HG03520 (cell line): ENCODE measurements around the gene SLCO2B1.

Experiments
- ATAC-seq: cut with Tn5 transposase; IDR thresholded peaks from one replicate; pipeline ENCODE4 v1.9.1; 2021; ENCODE audit warnings: mild to moderate bottlenecking, moderate library complexity; ENCODE audit not compliant: unreplicated experiment

SLCO2B1 gene

DNA sequence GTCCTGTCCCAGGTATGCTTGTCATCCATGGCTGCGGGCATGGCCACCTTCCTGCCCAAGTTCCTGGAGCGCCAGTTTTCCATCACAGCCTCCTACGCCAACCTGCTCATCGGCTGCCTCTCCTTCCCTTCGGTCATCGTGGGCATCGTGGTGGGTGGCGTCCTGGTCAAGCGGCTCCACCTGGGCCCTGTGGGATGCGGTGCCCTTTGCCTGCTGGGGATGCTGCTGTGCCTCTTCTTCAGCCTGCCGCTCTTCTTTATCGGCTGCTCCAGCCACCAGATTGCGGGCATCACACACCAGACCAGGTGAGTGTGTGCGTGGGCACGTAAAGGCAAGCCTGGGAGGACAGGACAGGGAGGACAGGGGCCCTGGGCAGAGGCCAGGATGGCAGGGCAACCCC is 42.4 kb downstream of the SLCO2B1 start:
- no peak for ATAC-seq

DNA sequence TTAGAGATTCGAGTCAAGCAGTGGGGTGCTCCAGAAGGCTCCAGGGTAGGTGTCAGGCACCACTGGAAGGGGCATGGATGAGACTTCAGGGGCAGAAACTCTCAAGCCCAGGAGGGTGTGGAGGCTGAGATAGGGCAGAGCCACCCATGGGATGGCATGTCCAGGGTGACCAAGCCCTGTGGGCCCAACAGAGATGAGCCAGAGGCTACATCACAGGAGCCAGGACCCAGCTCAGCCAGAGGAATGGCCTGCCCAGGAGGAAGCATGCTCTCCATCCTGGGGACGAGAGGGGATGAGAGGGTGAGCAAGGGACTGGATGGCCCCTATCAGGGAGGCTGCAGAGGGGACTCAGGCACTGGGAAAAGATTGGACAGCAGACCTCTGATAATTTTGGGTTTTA is 42.8 kb downstream of the SLCO2B1 start:
- no peak for ATAC-seq

DNA sequence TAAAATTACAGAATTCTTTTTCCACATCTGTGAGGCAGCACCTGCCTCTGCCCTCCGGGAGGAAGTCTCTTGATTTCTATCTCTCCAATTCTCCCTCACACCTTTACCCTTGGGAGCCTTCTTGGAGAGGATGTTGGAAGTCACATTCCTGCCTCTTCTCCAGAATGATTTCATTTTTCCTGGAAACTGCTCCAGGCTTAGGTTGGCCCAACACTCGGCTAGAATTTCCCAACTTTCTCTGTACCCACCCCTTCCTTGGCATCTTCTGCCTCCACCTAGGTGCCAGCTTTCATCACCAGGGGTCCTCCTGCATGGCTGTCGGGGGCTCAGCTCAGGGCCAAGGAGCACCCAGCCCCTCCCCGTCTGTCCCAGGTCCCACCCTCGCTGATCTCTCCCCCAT is 43.2 kb downstream of the SLCO2B1 start:
- ATAC-seq, result no peak

DNA sequence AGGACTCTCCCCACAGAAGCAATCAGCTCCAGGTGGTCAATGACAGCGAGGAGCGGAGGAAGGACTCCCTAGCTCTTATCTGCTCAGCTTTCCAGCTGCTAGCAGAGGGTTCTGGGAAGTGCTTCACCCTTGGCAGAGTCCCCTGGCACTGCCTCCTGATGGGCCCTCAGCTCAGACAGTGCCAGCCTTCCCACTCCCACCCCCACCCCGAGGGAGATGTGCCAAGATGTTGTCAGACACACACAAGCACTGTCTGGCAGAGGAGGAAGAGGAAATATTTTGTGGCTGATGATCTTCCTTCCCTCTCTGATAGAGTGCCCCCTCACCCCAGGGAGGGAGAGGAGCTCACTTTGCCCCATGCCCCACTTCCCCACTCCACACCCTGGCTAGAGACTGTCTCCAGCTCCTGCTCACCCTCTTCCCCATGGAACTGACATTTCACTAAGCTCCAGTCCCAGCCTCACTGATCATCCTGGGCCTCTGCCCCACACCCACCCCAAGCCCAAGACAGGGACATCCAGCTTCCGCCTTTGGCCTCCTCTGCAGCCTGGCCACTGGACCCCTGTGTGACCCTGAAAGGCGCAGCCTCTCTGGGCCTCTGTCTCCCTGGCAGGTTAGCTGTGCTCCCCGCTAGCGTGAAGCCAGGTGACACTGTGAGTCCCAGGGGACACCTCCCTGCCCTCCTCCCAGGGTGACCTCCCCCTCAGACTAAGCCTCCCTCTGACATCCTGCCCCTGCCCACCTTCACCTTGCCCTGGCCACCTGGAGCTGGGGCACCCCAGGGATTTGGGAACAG is 44.5 kb downstream of the SLCO2B1 start:
- ATAC-seq, result no peak

DNA sequence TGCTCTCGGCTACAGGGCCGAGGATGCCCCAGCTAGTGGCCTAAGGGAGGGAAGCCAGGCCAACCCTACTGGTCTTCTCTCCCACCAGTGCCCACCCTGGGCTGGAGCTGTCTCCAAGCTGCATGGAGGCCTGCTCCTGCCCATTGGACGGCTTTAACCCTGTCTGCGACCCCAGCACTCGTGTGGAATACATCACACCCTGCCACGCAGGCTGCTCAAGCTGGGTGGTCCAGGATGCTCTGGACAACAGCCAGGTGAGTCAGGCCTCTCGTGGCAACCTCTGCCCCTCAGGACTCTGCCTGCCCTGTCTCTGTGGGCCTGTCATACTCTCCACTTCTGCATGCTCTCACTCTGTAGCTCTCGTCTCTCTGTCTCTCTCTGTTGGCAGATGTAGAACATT is 45.5 kb downstream of the SLCO2B1 start:
- no peak for ATAC-seq

DNA sequence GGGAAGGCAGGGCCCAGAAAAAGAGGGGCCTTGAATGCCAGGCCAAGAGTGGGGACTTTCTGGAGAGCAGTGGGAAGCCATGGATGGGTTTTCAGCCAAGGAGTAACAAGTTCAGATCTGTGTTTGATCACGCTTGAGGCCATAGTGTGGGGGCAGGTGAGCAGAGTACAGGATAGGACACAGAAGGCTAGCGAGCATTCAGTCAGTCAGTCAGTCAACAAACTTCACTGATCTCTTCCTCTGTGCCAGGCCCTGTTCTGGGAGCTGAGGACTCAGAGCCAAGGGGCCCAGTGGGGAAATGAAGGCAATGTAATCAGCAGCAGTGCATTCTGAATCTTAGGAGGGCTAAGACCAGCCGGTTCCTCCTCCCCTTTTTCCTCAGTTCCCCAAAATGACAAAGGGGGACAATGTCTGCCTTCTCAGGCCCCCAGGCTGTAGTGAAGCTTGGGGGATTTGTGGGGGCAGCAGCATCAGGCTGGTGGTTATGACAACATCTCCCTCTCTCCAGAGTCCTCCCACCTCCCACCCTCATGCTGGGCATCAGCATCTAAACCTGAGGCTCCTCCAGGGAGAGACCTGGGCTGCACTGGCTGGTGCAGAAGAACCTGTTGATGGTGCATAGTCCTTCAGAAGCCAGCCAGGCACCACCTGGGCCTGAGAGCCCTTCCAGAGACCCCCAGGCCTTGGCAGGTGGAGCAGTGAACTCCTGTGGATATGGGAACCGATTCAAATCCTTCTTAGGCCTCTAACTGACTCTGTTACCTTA is 46.8 kb downstream of the SLCO2B1 start:
- no peak for ATAC-seq

DNA sequence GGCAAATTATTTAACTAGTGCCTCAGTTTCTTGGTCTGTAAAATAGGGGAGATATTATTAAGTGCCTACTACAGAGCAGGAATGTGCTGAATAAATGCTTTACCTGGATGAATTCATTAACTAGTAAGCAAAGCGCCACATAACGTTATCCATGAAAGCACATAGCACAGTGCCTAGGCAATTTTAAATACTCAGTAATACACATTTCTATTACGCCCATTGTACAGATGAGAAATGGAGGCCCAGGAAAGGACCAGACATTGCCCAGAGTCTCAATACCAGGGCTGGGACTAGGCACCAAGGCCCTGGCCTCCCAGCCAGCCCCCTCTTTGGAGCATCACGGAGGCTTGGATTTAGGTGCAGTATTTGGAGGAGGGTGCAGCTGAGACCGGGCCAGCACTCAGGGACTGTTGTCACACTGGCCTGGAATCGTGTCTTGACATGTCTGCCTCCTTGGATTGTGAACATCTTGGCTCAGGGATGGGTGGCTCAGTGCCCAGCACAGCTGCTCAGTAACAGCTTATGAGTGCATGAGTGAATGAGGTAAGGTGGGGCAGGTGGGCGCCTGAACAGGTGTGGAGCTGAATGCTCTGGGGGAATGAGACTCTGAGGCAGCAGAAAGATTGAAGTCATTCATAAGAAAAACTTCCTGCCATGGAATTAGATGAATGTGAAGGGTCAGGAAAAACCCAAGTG is 47.5 kb downstream of the SLCO2B1 start:
- no peak for ATAC-seq

DNA sequence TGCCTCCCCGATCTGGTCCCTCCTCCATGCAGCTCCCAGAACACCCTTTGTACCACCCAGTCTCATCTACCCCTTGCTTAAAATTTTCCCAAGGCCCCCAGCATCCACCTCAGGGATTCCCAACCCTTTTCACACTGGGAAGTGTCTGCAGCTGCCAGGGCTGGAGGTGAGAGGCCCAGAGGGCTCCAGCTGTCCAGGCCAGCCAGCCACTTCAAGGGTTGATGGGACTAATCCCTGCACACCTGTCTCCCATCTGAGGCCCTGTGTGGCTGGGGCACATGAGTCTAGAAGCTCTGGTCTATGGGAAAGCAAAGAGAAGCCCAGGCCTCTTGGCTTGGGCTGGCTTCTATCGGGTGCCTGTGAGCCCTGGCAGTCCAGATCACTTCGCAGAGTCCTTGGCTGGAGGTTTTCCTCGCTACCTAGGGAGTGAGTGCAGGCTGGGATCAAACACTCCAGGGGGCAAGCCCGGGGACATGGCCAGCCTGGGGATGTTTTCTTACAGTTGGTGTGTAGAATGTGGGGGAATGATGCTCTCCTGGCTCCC is 48.6 kb downstream of the SLCO2B1 start:
- no peak for ATAC-seq

DNA sequence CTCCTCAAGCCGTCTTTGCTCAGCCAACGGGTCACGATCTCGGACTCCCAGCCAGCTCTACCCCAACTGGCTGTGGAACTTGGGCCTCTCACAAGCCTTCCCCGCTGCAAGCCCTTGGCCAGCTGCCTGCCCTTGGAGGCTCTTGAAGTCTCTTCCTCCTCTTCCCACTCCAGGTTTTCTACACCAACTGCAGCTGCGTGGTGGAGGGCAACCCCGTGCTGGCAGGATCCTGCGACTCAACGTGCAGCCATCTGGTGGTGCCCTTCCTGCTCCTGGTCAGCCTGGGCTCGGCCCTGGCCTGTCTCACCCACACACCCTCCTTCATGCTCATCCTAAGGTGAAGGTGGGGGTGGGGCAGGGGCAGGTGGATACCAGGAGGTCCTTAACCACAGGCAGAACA is 49.1 kb downstream of the SLCO2B1 start:
- no peak for ATAC-seq

DNA sequence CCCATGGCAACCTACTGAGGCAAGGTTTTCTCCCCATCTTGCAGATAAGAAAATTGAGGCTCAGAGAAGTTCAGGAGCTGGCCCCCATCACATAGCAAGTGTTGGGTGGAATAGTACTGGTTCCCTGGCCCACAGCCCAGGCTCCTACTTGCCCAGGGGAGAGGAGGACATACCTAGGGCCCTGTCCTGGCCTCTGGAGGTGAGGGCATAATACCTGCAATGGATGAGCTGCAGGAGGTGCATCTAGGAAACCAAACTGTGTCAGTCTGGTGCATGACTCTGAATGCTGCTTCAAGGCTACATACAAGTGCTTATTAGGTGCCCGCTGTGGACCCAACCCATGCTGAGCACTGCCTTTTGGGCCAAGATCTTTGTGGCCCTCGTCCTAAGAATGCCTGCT is 49.6 kb downstream of the SLCO2B1 start:
- no peak for ATAC-seq

DNA sequence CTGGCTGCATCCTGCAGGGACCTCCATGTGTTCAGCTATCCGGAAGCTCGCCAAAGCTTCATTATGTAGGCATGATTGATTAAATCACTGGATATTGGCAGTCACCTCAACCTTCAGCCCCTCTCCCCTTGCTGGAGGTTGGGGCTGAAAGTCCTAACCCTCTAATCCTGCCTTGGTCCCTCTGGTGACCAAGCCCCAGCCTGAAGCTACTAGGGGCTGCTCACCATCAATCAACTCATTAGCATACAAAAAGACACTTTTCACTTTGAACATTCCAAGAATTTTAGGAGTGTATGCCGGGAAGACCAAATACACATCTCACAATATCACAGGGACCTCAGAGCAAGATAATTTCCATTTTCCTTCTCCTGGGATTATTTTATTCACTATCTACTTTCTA is 50.9 kb downstream of the SLCO2B1 start:
- ATAC-seq, result no peak

DNA sequence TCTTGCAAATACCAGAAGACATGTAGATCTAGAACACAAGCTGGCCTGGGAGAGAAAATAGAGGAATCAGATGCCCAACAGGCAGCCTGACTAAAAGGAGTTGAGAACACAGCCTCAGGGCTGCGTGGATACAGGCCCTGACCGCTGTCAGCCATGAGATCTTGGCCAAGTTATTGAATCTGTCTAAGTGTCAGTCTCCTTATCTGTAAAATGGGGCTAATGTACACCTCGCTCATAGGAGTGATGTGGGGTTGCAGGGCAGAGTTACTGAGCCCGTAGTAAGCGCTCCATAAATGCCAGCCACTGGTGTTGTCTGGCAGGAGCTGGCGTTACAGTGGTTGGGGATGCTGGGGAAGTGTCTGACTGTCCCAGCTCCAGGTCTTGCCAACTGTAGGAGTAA is 51.3 kb downstream of the SLCO2B1 start:
- ATAC-seq, result no peak

DNA sequence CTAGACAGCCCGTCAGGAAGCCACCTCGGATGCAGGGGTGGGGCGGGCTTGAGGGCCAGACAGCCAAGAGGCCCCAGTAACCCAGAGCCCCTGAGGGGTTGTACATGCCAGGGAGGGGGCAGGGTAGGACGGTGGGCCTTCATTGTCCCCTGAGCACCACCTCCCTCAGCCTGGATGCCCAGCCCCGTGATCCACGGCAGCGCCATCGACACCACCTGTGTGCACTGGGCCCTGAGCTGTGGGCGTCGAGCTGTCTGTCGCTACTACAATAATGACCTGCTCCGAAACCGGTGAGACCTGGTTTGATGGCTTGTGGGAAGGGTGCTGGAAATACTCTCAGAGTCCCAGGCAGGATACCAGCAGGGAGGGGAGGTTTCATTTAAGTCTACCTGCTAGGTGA is 52.2 kb downstream of the SLCO2B1 start:
- ATAC-seq, result no peak

DNA sequence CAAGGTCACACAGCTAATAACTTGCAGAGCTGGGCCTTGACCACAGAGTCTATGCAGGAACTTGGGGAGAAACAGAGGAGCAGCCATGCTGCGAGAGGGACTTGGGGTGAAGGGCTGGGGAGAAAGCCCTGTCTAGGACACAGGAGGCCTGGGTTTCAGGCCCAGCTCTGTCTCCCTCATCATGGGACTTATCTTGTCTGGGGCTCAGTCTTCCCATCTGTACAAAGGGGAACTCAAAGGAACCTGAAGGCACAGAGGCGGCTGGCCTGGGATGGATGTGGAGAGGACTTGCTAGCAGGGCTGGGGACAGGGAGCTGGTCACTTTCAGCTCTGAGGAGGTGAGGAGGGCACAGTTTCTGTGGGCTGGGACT is 52.7 kb downstream of the SLCO2B1 start:
- ATAC-seq, result no peak

DNA sequence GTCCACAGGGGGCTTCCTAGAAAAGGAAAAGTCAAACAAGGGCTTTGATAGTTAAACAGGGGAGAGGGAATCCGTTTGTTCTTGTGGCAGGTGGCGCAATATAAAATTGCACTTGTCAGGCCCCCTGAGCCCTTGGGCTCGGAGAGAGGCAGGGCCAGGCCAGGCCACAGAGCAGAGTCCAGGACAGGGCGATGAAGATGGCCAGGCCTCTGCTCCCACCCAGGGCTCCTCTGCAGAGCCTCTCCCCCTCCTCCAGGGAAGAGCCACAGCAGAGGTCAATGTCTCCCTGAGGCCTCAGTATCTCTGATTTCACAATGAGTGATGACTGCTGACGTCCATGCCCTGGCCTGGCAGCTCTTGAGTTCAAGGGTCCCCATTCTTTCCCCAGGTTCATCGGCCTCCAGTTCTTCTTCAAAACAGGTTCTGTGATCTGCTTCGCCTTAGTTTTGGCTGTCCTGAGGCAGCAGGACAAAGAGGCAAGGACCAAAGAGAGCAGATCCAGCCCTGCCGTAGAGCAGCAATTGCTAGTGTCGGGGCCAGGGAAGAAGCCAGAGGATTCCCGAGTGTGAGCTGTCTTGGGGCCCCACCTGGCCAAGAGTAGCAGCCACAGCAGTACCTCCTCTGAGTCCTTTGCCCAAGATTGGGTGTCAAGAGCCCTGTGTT is 53.2 kb downstream of the SLCO2B1 start:
- ATAC-seq, result no peak

DNA sequence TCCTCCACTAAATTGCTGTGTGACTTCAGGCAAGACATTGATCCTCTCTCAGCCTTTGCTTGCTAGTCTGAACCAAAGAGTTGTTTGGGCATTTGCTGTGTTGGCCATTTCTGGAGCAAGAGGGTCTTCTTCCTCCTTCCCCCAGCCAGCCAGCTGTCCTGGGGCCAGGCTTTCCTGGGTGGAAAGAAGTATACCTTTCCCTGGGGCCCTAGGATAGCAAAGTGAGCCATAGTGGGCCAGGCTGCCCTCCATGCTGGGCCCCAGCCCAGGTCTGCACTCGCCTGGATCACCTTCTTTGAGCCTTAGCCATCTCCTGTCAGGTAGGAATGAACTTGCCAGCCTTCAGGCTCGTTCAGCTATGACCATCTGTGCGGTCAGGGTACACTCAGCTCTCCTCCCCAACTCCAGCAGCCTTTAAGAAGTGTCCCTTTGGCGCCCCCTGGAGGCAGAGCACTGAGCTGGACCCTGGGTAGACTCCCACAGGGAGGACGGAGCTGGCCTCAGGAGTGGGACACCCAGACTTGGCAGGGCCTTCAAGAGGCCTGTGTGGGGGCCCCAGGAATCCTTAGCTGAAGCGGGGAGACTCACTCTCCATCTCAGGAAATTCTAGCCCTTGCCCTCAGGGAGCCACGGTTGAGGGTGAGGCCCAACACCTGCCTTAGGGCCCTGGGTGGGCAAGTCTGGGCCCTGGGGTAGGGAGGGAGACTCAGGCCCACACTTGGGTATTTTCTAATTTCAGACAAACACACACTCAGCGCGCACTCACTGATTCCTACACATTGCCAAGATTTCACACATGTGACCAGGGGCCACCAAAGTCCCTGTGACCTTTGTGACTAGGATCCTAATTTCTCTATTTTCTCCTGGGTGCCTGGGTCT is 54.0 kb downstream of the SLCO2B1 start:
- peak; percentile 53 for ATAC-seq

DNA sequence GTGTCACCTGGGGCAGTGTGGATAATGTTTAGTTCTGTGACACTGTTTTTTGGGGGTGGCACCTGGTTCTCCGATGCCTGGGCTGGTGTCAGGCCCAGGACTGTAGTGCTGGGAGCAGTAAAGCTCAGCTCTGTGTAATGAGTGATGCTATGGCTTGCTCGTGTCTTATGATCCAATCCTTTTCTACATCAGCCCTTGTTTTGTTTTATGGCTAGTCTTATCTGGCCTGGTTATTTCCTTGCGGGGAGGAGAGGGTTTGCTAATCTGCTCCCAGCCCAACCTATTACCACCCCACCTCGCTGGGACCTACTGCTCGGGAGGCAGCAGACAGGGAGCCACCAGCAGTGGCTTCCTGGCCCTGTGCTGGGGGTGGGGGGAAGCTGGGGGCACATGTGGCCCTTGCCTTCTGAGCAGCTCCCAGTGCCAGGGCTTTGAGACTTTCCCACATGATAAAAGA is 54.7 kb downstream of the SLCO2B1 start:
- ATAC-seq, result no peak

DNA sequence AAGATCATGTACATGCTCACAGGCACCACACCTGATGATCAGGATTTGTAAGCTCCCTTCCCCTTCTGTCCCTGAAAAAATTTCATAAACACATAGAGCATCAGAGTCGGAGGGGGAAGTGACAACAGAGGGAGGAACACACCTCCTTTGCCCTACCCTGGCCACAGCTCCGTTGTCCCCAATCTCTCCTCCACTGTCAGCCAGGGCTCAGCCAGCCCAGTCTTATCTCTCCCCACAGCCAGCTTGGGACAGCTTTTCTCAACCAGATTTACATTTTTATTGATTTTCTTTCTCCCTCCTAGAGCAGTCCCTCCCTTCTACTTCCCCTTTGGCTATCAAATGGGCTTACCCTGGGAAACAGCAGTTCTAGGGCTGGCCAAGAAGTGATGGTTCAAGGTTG is 57.5 kb downstream of the SLCO2B1 start:
- no peak for ATAC-seq

DNA sequence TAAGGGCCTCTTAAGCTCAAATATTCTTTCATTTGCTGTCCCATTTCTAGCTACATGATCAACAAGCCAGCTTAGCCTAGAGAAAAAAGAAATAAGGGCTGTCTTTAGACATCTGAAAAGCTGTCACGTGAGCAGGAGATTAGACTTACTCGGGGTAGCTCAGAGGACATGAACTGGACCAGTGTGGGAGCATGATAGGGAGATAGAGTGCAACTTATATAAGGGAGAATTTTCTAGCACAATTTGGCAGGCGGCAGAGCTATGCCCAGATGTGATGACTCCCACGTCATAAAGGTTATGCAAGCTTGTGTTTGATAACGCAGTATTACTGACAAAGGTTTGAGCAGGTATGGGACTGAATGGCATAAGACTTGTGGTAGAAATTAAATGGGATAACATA is 61.5 kb downstream of the SLCO2B1 start:
- no peak for ATAC-seq

DNA sequence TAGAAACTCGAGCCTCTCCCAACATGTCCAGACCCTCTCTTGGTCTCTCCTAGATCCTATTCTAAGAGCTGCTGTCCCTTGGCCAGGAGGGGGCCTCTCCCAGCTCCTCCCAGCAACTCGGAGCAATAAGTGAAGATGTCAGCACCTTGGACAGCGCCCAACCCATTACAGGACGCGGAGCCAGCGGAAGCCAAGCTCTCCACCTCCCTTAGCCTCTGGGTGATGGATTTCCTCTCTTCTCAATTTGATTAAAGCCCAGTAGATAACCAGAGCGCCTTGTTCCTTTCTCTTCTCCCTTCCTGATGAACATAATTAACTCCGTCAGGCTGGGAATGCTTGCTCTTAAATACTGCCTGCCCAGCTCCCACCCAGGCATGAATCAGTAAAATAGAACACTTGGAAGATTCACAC is 63.5 kb downstream of the SLCO2B1 start:
- ATAC-seq, result no peak
